GM18907 (cell line): ENCODE results near the gene WDFY4.

ENCODE experiments used
- ATAC-seq: cut with Tn5 transposase; IDR thresholded peaks from one replicate; pipeline ENCODE4 v1.9.1; 2021; ENCODE audit warnings: mild to moderate bottlenecking, moderate library complexity; ENCODE audit not compliant: unreplicated experiment

Gene WDFY4

GRCh38 chr10:49005270-49005669, 320.6 kb downstream of the WDFY4 start:
- ATAC-seq, result no peak

- no peak for ATAC-seq
Observed at GRCh38 chr10:49007129-49007528, 322.5 kb downstream of the WDFY4 start.

GRCh38 chr10:49008091-49008490, 323.4 kb downstream of the WDFY4 start:
- ATAC-seq, result no peak

- ATAC-seq, result no peak
Observed at GRCh38 chr10:49008505-49009198, 324.0 kb downstream of the WDFY4 start.

- ATAC-seq, result no peak
Observed at GRCh38 chr10:49009199-49009979, 324.7 kb downstream of the WDFY4 start.

GRCh38 chr10:49010295-49010694, 325.6 kb downstream of the WDFY4 start:
- no peak for ATAC-seq

- ATAC-seq, result no peak
Observed at GRCh38 chr10:49010865-49011264, 326.2 kb downstream of the WDFY4 start.

- ATAC-seq, result no peak
Observed at GRCh38 chr10:49011756-49012155, 327.1 kb downstream of the WDFY4 start.

GRCh38 chr10:49012603-49013002, 327.9 kb downstream of the WDFY4 start:
- ATAC-seq, result no peak

- no peak for ATAC-seq
Observed at GRCh38 chr10:49015700-49016099, 331.0 kb downstream of the WDFY4 start.

GRCh38 chr10:49021685-49022084, 337.0 kb downstream of the WDFY4 start:
- no peak for ATAC-seq

- ATAC-seq, result no peak
Observed at GRCh38 chr10:49023071-49023470, 338.4 kb downstream of the WDFY4 start.

GRCh38 chr10:49023752-49024151, 339.1 kb downstream of the WDFY4 start:
- no peak for ATAC-seq

GRCh38 chr10:49024484-49024883, 339.8 kb downstream of the WDFY4 start:
- no peak for ATAC-seq

- no peak for ATAC-seq
Observed at GRCh38 chr10:49025347-49025983, 340.8 kb downstream of the WDFY4 start.

- no peak for ATAC-seq
Observed at GRCh38 chr10:49028639-49029038, 344.0 kb downstream of the WDFY4 start.

GRCh38 chr10:49029666-49030065, 345.0 kb downstream of the WDFY4 start:
- ATAC-seq, result no peak
